ENCODE data around the gene HDAC10.

Gene HDAC10

DNA sequence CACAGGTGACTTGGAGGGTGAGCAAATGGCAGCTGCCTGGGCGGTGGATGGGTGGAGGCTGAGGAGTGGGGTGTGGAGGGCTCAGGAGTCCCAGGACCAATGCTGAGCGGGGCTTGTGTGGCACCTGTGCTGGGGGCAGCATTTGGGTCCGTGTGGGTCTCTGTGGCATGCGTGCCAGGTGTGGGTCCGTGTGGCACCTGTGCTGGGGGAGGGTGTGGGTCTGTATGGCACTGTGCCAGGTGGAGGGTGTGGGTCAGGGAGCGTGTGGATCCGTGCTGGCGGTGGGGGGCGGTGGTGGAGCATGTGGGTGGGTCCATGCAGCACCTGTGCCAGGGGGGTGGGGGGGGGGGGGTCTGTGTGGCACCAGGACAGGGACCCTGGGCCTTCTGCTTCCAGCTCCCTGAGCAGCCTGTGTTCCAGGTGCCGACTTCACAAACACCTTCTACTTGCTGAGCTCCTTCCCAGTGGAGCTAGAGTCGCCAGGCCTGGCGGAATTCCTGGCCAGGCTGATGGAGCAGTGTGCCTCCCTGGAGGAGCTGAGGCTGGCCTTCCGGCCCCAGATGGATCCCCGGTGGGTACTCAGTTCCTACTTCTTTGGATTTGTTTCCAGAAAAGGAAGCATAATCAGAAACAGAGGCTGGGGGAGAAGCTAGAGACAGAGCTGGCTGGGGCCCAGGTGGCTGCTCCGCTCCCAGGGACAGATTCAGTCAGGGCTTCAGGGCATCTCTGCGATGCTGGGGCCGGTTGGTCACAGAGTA lies 35.6 kb downstream of the HDAC10 start:
- TF ChIP-seq, protein P1, sequence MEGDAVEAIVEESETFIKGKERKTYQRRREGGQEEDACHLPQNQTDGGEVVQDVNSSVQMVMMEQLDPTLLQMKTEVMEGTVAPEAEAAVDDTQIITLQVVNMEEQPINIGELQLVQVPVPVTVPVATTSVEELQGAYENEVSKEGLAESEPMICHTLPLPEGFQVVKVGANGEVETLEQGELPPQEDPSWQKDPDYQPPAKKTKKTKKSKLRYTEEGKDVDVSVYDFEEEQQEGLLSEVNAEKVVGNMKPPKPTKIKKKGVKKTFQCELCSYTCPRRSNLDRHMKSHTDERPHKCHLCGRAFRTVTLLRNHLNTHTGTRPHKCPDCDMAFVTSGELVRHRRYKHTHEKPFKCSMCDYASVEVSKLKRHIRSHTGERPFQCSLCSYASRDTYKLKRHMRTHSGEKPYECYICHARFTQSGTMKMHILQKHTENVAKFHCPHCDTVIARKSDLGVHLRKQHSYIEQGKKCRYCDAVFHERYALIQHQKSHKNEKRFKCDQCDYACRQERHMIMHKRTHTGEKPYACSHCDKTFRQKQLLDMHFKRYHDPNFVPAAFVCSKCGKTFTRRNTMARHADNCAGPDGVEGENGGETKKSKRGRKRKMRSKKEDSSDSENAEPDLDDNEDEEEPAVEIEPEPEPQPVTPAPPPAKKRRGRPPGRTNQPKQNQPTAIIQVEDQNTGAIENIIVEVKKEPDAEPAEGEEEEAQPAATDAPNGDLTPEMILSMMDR (IDR thresholded peaks at IDR 0.05; ENCODE audit: insufficient read depth, low read depth, low read length, missing control alignments) = no peak
- no peak for DNase-seq (ENCODE audit: low read depth)
- no peak overlapping the region for H3K4me3 ChIP-seq (ENCODE audit: low read length)

DNA sequence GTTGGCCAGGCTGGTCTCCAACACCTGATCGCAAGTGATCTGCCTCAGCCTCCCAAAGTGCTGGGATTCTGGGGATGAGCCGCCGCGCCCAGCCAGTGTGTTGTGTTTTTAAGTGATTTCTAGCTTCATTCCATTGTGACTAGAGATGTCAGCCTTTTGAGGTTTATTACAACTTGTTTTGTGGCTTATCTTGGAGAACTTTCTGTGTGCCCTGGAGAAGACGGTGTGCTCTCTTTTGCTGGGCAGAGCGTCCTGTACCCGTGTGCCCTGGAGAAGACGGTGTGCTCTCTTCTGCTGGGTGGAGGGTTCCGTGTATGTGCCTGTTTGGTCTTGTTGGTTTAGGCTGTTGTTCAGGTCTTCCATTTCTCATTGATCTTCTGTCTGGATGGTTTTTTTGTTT lies 37.8 kb downstream of the HDAC10 start:
- no peak for DNase-seq (ENCODE audit: low read depth)
- H3K4me3 ChIP-seq (ENCODE audit: low read length) = no peak overlapping the region
- TF ChIP-seq, protein P1 (IDR thresholded peaks at IDR 0.05; ENCODE audit: insufficient read depth, low read depth, low read length, missing control alignments) = no peak

DNA sequence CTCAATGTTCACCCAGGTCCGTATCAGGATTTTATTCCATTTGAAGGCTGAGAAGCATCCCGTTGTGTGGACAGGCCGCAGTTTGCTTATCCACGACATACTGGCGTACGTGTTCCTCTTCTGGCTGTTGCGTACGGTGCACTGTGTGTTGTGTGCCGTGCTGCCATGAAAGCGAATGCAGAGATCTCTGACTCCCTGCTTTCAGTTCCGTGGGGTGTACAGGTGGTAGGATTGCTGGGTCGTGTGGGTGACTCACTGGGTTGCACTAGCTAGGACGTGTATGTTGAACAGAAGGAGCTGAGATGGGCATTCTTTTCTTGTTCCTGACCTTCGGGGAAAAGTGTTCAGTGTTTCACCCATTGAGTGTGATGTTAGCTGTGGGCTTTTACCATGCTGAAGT lies 39.9 kb downstream of the HDAC10 start:
- DNase-seq (ENCODE audit: low read depth) = peak; percentile 50
- H3K4me3 ChIP-seq (ENCODE audit: low read length) = no peak overlapping the region
- TF ChIP-seq, protein P1 (IDR thresholded peaks at IDR 0.05; ENCODE audit: insufficient read depth, low read depth, low read length, missing control alignments) = no peak

GRCh38 chr22:50210378-50211139 lies 40.5 kb downstream of the HDAC10 start:
- H3K4me3 ChIP-seq (ENCODE audit: low read length) = no peak overlapping the region
- TF ChIP-seq, protein P1 (IDR thresholded peaks at IDR 0.05; ENCODE audit: insufficient read depth, low read depth, low read length, missing control alignments) = no peak
- no peak for DNase-seq (ENCODE audit: low read depth)

GRCh38 chr22:50209893-50210292 lies 41.2 kb downstream of the HDAC10 start:
- no peak overlapping the region for H3K4me3 ChIP-seq (ENCODE audit: low read length)
- TF ChIP-seq, protein P1 (IDR thresholded peaks at IDR 0.05; ENCODE audit: insufficient read depth, low read depth, low read length, missing control alignments) = peak; percentile 94
- DNase-seq (ENCODE audit: low read depth) = peak; percentile 65

- DNase-seq (ENCODE audit: low read depth) = no peak
- H3K4me3 ChIP-seq (ENCODE audit: low read length) = no peak overlapping the region
Observed at GRCh38 chr22:50208939-50209892, 41.8 kb downstream of the HDAC10 start.

More at GRCh38 chr22:50208939-50209892, 41.8 kb downstream of the HDAC10 start:
- TF ChIP-seq, protein P1 (IDR thresholded peaks at IDR 0.05; ENCODE audit: insufficient read depth, low read depth, low read length, missing control alignments) = no peak
